H1 (cell line): ENCODE measurements around the gene NKPD1. TPM values are rescaled to one million over a fixed set of nuclear protein-coding genes. Genes with fewer than 3 reads are reported as not detected.

Experiments used
- CTCF ChIA-PET: fragments of 300-600 bp; sonication (Branson Sonifier 250); formaldehyde crosslinking; loops from one replicate; lab custom pipeline; 2021; ENCODE audit not compliant: partially characterized antibody; lab: Charles Lee
- POLR2A ChIA-PET: fragments of 300-600 bp; sonication (Branson Sonifier 250); formaldehyde crosslinking; loops from one replicate; lab custom pipeline; 2021; ENCODE audit warnings: inconsistent platforms; ENCODE audit not compliant: partially characterized antibody; lab: Charles Lee
- DNase-seq, 2 experiments: peaks; one replicate each; pipeline versions ENCODE4 v3.0.0 to v3.0.0-alpha.2; 2010 to 2022; ENCODE audit warnings: low spot score in 2 of 2, low read depth in 1 of 2, mixed read lengths in 1 of 2
- FAIRE-seq: peaks from 2 replicates; lab custom pipeline; 2011; peaks lifted over from hg19 to GRCh38; lab: Jason Lieb, UNC
- H2AFZ ChIP-seq: 2 replicates; pipeline ENCODE4 v1.8.1; 2012; ENCODE audit warnings: low read length, inconsistent platforms
- H2AK5ac ChIP-seq: 2 replicates; pipeline ENCODE4 v1.6.1; 2013; ENCODE audit warnings: low read depth, low read length
- H2BK120ac ChIP-seq: replicated peaks from 2 replicates; pipeline ENCODE3; 2013; ENCODE audit warnings: low read depth, low read length, inconsistent platforms
- H2BK12ac ChIP-seq: 2 replicates; pipeline ENCODE4 v1.6.1; 2013; ENCODE audit warnings: low read depth, low read length
- H2BK15ac ChIP-seq: 2 replicates; pipeline ENCODE4 v1.6.1; 2013; ENCODE audit warnings: low read length
- H2BK20ac ChIP-seq: 2 replicates; pipeline ENCODE4 v1.6.1; 2013; ENCODE audit warnings: low read length
- H2BK5ac ChIP-seq: 2 replicates; pipeline ENCODE4 v1.6.1; 2013; ENCODE audit warnings: low read depth, low read length
- H3K14ac ChIP-seq: 2 replicates; pipeline ENCODE4 v1.6.1; 2013; ENCODE audit warnings: inconsistent platforms; ENCODE audit not compliant: insufficient read length
- H3K18ac ChIP-seq: 2 replicates; pipeline ENCODE4 v1.6.1; 2013; ENCODE audit warnings: low read length; ENCODE audit errors: extremely low read depth
- H3K23ac ChIP-seq: 2 replicates; pipeline ENCODE4 v1.6.1; 2013; ENCODE audit warnings: inconsistent platforms; ENCODE audit not compliant: insufficient read length
- H3K23me2 ChIP-seq: 2 replicates; pipeline ENCODE4 v1.6.1; 2013; ENCODE audit warnings: low read depth, low read length
- H3K27ac ChIP-seq: 2 replicates; pipeline ENCODE4 v1.6.1; 2011; ENCODE audit warnings: low read depth, low read length, inconsistent platforms
- H3K27me3 ChIP-seq, 4 experiments: replicated peaks in 1 of 4; 1 replicate in 1 of 4; 2 replicates in 3 of 4; pipeline versions ENCODE4 v1.6.1 to v1.8.1; 2011 to 2013; ENCODE audit warnings: low read length in 3 of 4, mild to moderate bottlenecking in 3 of 4, inconsistent platforms in 2 of 4, mixed read lengths in 2 of 4, moderate library complexity in 1 of 4; ENCODE audit not compliant: control insufficient read depth in 3 of 4, insufficient read depth in 3 of 4; ENCODE audit errors: extremely low read depth in 1 of 4
- H3K36me3 ChIP-seq, 4 experiments: 2 replicates each; pipeline versions ENCODE4 v1.6.1 to v1.8.1; 2011 to 2013; ENCODE audit warnings: mild to moderate bottlenecking in 4 of 4, low read length in 3 of 4, moderate library complexity in 2 of 4, control low read depth in 1 of 4, inconsistent platforms in 1 of 4; ENCODE audit not compliant: insufficient read depth in 4 of 4, control insufficient read depth in 2 of 4
- H3K4ac ChIP-seq: replicated peaks from 2 replicates; pipeline ENCODE3; 2013; ENCODE audit warnings: low read length, low read depth, mixed read lengths, inconsistent platforms; ENCODE audit not compliant: insufficient read length
- H3K4me1 ChIP-seq, 4 experiments: replicated peaks in 1 of 4; 1 replicate in 1 of 4; 2 replicates in 3 of 4; pipeline versions ENCODE4 v1.6.1 to v1.8.1; 2011 to 2013; ENCODE audit warnings: low read length in 3 of 4, inconsistent platforms in 2 of 4, mixed read lengths in 1 of 4; ENCODE audit not compliant: insufficient read depth in 4 of 4, control insufficient read depth in 3 of 4
- H3K4me2 ChIP-seq, 2 experiments: 2 replicates each; pipeline versions ENCODE4 v1.6.1 to v1.8.1; 2011 to 2013; ENCODE audit warnings: low read depth in 2 of 2, low read length in 2 of 2, control low read depth in 1 of 2, inconsistent platforms in 1 of 2, mild to moderate bottlenecking in 1 of 2; ENCODE audit not compliant: insufficient read depth in 1 of 2
- H3K4me3 ChIP-seq, 4 experiments: fragments of 200-600, 300-600 bp in 1 of 4; sonication (generic), shearing (Covaris generic), sonication (Bioruptor Twin) in 1 of 4; 2 replicates each; pipeline versions ENCODE4 v1.5.1 to v1.8.1; 2011 to 2016; ENCODE audit warnings: low read length in 4 of 4, low read depth in 3 of 4, control low read depth in 2 of 4, inconsistent platforms in 2 of 4, mild to moderate bottlenecking in 2 of 4, mixed read lengths in 1 of 4, moderate library complexity in 1 of 4; ENCODE audit not compliant: insufficient read depth in 2 of 4; ENCODE audit errors: extremely low read depth in 1 of 4
- H3K56ac ChIP-seq: replicated peaks from 2 replicates; pipeline ENCODE3; 2013; ENCODE audit warnings: low read depth, mild to moderate bottlenecking, mixed read lengths, low read length, inconsistent platforms; ENCODE audit not compliant: insufficient read length
- H3K79me1 ChIP-seq: 2 replicates; pipeline ENCODE4 v1.6.1; 2013; ENCODE audit warnings: low read depth, low read length, control low read depth
- H3K79me2 ChIP-seq, 2 experiments: 2 replicates each; pipeline versions ENCODE4 v1.6.1 to v1.8.1; 2012 to 2013; ENCODE audit warnings: low read length in 2 of 2, mild to moderate bottlenecking in 2 of 2, inconsistent platforms in 1 of 2; ENCODE audit not compliant: insufficient read depth in 2 of 2, control insufficient read depth in 1 of 2
- H3K9ac ChIP-seq, 4 experiments: replicated peaks in 1 of 4; 1 replicate in 1 of 4; 2 replicates in 3 of 4; pipeline versions ENCODE4 v1.6.1 to v1.8.1; 2011 to 2013; ENCODE audit warnings: low read depth in 3 of 4, low read length in 3 of 4, control low read depth in 2 of 4, mild to moderate bottlenecking in 2 of 4, moderate library complexity in 2 of 4, inconsistent platforms in 1 of 4; ENCODE audit errors: extremely low read depth in 1 of 4
- H3K9me3 ChIP-seq, 2 experiments: 2 replicates each; pipeline versions ENCODE4 v1.6.1 to v1.8.1; 2012 to 2013; ENCODE audit warnings: mild to moderate bottlenecking in 2 of 2, moderate library complexity in 2 of 2, control low read depth in 1 of 2, inconsistent platforms in 1 of 2, low read depth in 1 of 2, low read length in 1 of 2, mixed read lengths in 1 of 2; ENCODE audit not compliant: insufficient read depth in 2 of 2
- H4K20me1 ChIP-seq, 2 experiments: replicated peaks in 1 of 2; 2 replicates each; pipeline versions ENCODE3 to v1.8.1; 2011 to 2013; ENCODE audit warnings: inconsistent platforms in 2 of 2, low read length in 2 of 2, mild to moderate bottlenecking in 1 of 2; ENCODE audit not compliant: insufficient read depth in 2 of 2, control insufficient read depth in 1 of 2
- H4K5ac ChIP-seq: 2 replicates; pipeline ENCODE4 v1.6.1; 2013; ENCODE audit warnings: low read length, low read depth, mixed read lengths, inconsistent platforms; ENCODE audit not compliant: insufficient read length
- H4K8ac ChIP-seq: 2 replicates; pipeline ENCODE4 v1.8.0; 2013; ENCODE audit warnings: mild to moderate bottlenecking, moderate library complexity, low read length, inconsistent platforms; ENCODE audit not compliant: insufficient read depth; ENCODE audit errors: extremely low read depth
- H4K91ac ChIP-seq: replicated peaks from 2 replicates; pipeline ENCODE3; 2013; ENCODE audit warnings: low read length, mixed read lengths, inconsistent platforms; ENCODE audit not compliant: insufficient read length
- WGBS, 2 experiments: shearing (Covaris generic) in 1 of 2; methylation state at CpG; one replicate each; pipeline versions ENCODE4 v1.1.6 to v1.1.7; 2013 to 2015; ENCODE audit warnings: low lambda C conversion rate in 2 of 2, mixed read lengths in 2 of 2, inconsistent platforms in 1 of 2, low coverage in 1 of 2, missing lambda C conversion rate in 1 of 2; ENCODE audit not compliant: insufficient replicate concordance in 2 of 2, insufficient coverage in 1 of 2, insufficient read length in 1 of 2; ENCODE audit errors: extremely low coverage in 1 of 2, missing lambda C conversion rate in 1 of 2; 5-methylcytosine and 5-hydroxymethylcytosine counted together
- polyA plus RNA-seq, 7 experiments: library from polyadenylated mRNA; depleted of rRNA in 3 of 7; stranded (reverse) in 5 of 7; unstranded in 2 of 7; fragments of >200 nt in 5 of 7; fragments of 200-250 nt in 2 of 7; gene quantifications; 1 replicate in 5 of 7; 2 replicates in 1 of 7; 4 replicates in 1 of 7; pipeline versions ENCODE4 v1.2.1 to v1.2.3, GENCODE V29; 2011 to 2013; ENCODE audit warnings: missing spikeins in 2 of 7, mixed read lengths in 2 of 7
- total RNA-seq: library from RNA; stranded (reverse); fragmentation: NEBNext Ultra II Directional; extraction: Animal tissue kit (Norgen Biotek cat#: 25700); gene quantifications from 2 replicates; pipeline ENCODE4 v1.2.1, GENCODE V29; 2021

NKPD1 gene
- total and polyA plus RNA-seq, 2 of the 8 experiments (the other 6 are each of a cell fraction or from before 2014, with no cell fraction given), result 0.30 to 0.39 TPM

GRCh38 chr19:45145270-45146189 is 15.3 kb downstream of the NKPD1 start:
- Histone ChIP-seq H3K4me2 (no peak overlapping the region), H3K18ac (no peak overlapping the region), H2AFZ (no peak overlapping the region), H3K36me3 (peaks cover 2 to 17% (median 7%) of the 10 kb centered on the region in 4 experiments; a peak in 5 of 8 replicates), H3K4me3 (no peak overlapping the region), H3K9me3 (no peaks in the 10 kb centered on the region), H4K8ac (peak overlapping the region; percentile 25; the same call in 1 of the 2 replicates), H3K9ac (no peak overlapping the region), H2BK20ac (no peak overlapping the region), H3K27me3 (no peaks in the 10 kb centered on the region), H3K56ac (no peak overlapping the region), H2BK15ac (no peak overlapping the region), H3K27ac (no peak overlapping the region), H2AK5ac (no peak overlapping the region), H3K23ac (no peak overlapping the region), H3K79me1 (no peaks in the 10 kb centered on the region; the same call in 1 of the 2 replicates), H4K5ac (no peak overlapping the region), H3K4ac (no peak overlapping the region), H2BK120ac (no peak overlapping the region), H3K14ac (no peak overlapping the region), H4K91ac (no peak overlapping the region), H2BK12ac (no peak overlapping the region), H3K79me2 (no peaks in the 10 kb centered on the region), H3K4me1 (no peaks in the 10 kb centered on the region), H2BK5ac (no peak overlapping the region), H3K23me2 (no peaks in the 10 kb centered on the region), H4K20me1 (peaks cover 0 to 16% of the 10 kb centered on the region in 2 experiments)
- 96% methylated on average over 37 of the region's 54 CpGs; no CpG with 5 or more reads in 1 of the 2 experiments for WGBS, 2 experiments
- ChIA-PET POLR2A (interaction anchor here (0.8 to 1.9 kb wide), 8 partner anchors 9 to 53 kb away, joined by 3 to 8 read pairs (median 4); partner anchors contain the start of genes NKPD1 and PPP1R37), CTCF (interaction anchor here (0.6 to 5.6 kb wide), 9 partner anchors 9 to 193 kb away, joined by 3 to 44 read pairs (median 4); partner anchors contain the start of gene BLOC1S3)
- FAIRE-seq (no peak), DNase-seq (no peak)
